Mesenchymal stem cell (in vitro differentiated cells and primary cell): ENCODE measurements around the gene CA7.
A peak's percentile ranks its signal among the peaks of the same experiment; 100 is the strongest.

Experiments used
- DNase-seq: peaks from one replicate; pipeline ENCODE4 v3.0.0-alpha.2; 2013
- H2AFZ ChIP-seq: one replicate; pipeline ENCODE4 v1.6.1; 2013; ENCODE audit warnings: low read depth, mild to moderate bottlenecking, control low read depth, inconsistent platforms, low read length, moderate library complexity
- H2AK5ac ChIP-seq: 2 replicates; pipeline ENCODE4 v1.6.1; 2013; ENCODE audit warnings: low read length, moderate library complexity, mild to moderate bottlenecking, inconsistent platforms; ENCODE audit not compliant: severe bottlenecking
- H2BK120ac ChIP-seq: one replicate; pipeline ENCODE4 v1.6.1; 2013; ENCODE audit warnings: low read depth, mild to moderate bottlenecking, inconsistent platforms, low read length, moderate library complexity
- H2BK12ac ChIP-seq, 2 experiments: one replicate each; pipeline ENCODE4 v1.6.1; 2013; ENCODE audit warnings: inconsistent platforms in 2 of 2, low read length in 2 of 2, mild to moderate bottlenecking in 2 of 2, moderate library complexity in 2 of 2, control low read depth in 1 of 2
- H2BK15ac ChIP-seq: one replicate; pipeline ENCODE4 v1.6.1; 2013; ENCODE audit warnings: mild to moderate bottlenecking, low read depth, inconsistent platforms; ENCODE audit not compliant: poor library complexity, severe bottlenecking
- H2BK5ac ChIP-seq: 2 replicates; pipeline ENCODE4 v1.6.1; 2013; ENCODE audit warnings: low read depth, mild to moderate bottlenecking, low read length, control low read depth, inconsistent platforms; ENCODE audit not compliant: poor library complexity, severe bottlenecking
- H3K14ac ChIP-seq, 2 experiments: one replicate each; pipeline ENCODE4 v1.6.1; 2013; ENCODE audit warnings: inconsistent platforms in 2 of 2, low read length in 2 of 2, control low read depth in 1 of 2, mild to moderate bottlenecking in 1 of 2, moderate library complexity in 1 of 2
- H3K18ac ChIP-seq, 2 experiments: one replicate each; pipeline ENCODE4 v1.6.1; 2013; ENCODE audit warnings: inconsistent platforms in 2 of 2, low read length in 2 of 2, control low read depth in 1 of 2, low read depth in 1 of 2, mild to moderate bottlenecking in 1 of 2
- H3K23ac ChIP-seq, 2 experiments: one replicate each; pipeline ENCODE4 v1.6.1; 2013; ENCODE audit warnings: inconsistent platforms in 2 of 2, low read length in 2 of 2, mild to moderate bottlenecking in 2 of 2, moderate library complexity in 2 of 2, control low read depth in 1 of 2
- H3K27ac ChIP-seq: 2 replicates; pipeline ENCODE4 v1.5.1; 2013; ENCODE audit warnings: mild to moderate bottlenecking, moderate library complexity, low read length, control low read depth, inconsistent platforms; ENCODE audit not compliant: poor library complexity, severe bottlenecking
- H3K27me3 ChIP-seq, 2 experiments: 2 replicates each; pipeline versions ENCODE4 v1.6.1 to v1.7.0; 2013; ENCODE audit warnings: low read length in 2 of 2, mild to moderate bottlenecking in 2 of 2, moderate library complexity in 2 of 2, control low read depth in 1 of 2, inconsistent platforms in 1 of 2; ENCODE audit not compliant: control insufficient read depth in 1 of 2, insufficient read depth in 1 of 2
- H3K36me3 ChIP-seq, 2 experiments: 2 replicates each; pipeline versions ENCODE4 v1.6.1 to v1.7.0; 2013; ENCODE audit warnings: low read length in 2 of 2, control low read depth in 1 of 2, inconsistent platforms in 1 of 2, low read depth in 1 of 2, mild to moderate bottlenecking in 1 of 2; ENCODE audit not compliant: insufficient read depth in 2 of 2, control insufficient read depth in 1 of 2
- H3K4ac ChIP-seq, 2 experiments: one replicate each; pipeline ENCODE4 v1.6.1; 2013; ENCODE audit warnings: inconsistent platforms in 2 of 2, low read length in 2 of 2, mild to moderate bottlenecking in 2 of 2, moderate library complexity in 2 of 2, control low read depth in 1 of 2, low read depth in 1 of 2
- H3K4me1 ChIP-seq: 2 replicates; pipeline ENCODE4 v1.6.1; 2013; ENCODE audit warnings: low read depth, low read length, control low read depth; ENCODE audit not compliant: control insufficient read depth, insufficient read depth
- H3K4me2 ChIP-seq: 2 replicates; pipeline ENCODE4 v1.6.1; 2013; ENCODE audit warnings: low read length, mild to moderate bottlenecking, inconsistent platforms; ENCODE audit not compliant: poor library complexity, severe bottlenecking
- H3K4me3 ChIP-seq, 2 experiments: 2 replicates each; pipeline versions ENCODE4 v1.5.1 to v1.7.0; 2013; ENCODE audit warnings: low read length in 2 of 2, mild to moderate bottlenecking in 2 of 2, control low read depth in 1 of 2, low read depth in 1 of 2; ENCODE audit not compliant: insufficient read depth in 1 of 2
- H3K79me1 ChIP-seq: replicated peaks from 2 replicates; pipeline ENCODE4 v1.6.1; 2013; ENCODE audit warnings: mild to moderate bottlenecking, control low read depth, low read length, inconsistent platforms; ENCODE audit not compliant: poor library complexity, severe bottlenecking
- H3K9ac ChIP-seq: 2 replicates; pipeline ENCODE4 v1.7.0; 2013; ENCODE audit warnings: mild to moderate bottlenecking, low read length, moderate library complexity
- H3K9me3 ChIP-seq: 2 replicates; pipeline ENCODE4 v1.7.0; 2013; ENCODE audit warnings: mild to moderate bottlenecking, low read length; ENCODE audit not compliant: control insufficient read depth
- H4K8ac ChIP-seq: one replicate; pipeline ENCODE4 v1.6.1; 2013; ENCODE audit warnings: inconsistent platforms, mild to moderate bottlenecking, low read length, moderate library complexity
- H4K91ac ChIP-seq: one replicate; pipeline ENCODE4 v1.6.1; 2013; ENCODE audit warnings: mild to moderate bottlenecking, low read length, inconsistent platforms
- WGBS: methylation state at CpG from one replicate; pipeline ENCODE4 v1.1.7; 2013; ENCODE audit warnings: mixed read lengths; 5-methylcytosine and 5-hydroxymethylcytosine counted together

The CA7 gene

GRCh38 chr16:66891360-66891759 lies 47.1 kb downstream of the CA7 start:
- H3K27me3 ChIP-seq, result no peaks in the 10 kb centered on the region
- no peak for DNase-seq
- H2BK12ac ChIP-seq, result no peak overlapping the region
- peaks cover 10 to 19% of the 10 kb centered on the region in 2 experiments for H3K36me3 ChIP-seq
- no peak overlapping the region for H3K4me2 ChIP-seq
- H3K23ac ChIP-seq, result no peak overlapping the region
- H3K27ac ChIP-seq, result no peak overlapping the region
- H4K91ac ChIP-seq, result no peak overlapping the region
- H4K8ac ChIP-seq, result no peak overlapping the region
- no peak overlapping the region for H3K4me3 ChIP-seq
- no peak overlapping the region for H3K9ac ChIP-seq
- H2BK15ac ChIP-seq, result no peak overlapping the region
- H2AFZ ChIP-seq, result no peak overlapping the region
- 100% methylated on average over 4 of the region's 4 CpGs for WGBS
- H3K14ac ChIP-seq, result no peak overlapping the region
- H3K18ac ChIP-seq, result no peak overlapping the region
- H3K4me1 ChIP-seq, result peaks cover 7% of the 10 kb centered on the region
- H3K4ac ChIP-seq, result no peak overlapping the region
- H3K9me3 ChIP-seq, result no peaks in the 10 kb centered on the region
- no peak overlapping the region for H2BK5ac ChIP-seq
- no peak overlapping the region for H2AK5ac ChIP-seq
- H2BK120ac ChIP-seq, result no peak overlapping the region
- peaks cover 21% of the 10 kb centered on the region for H3K79me1 ChIP-seq

DNA sequence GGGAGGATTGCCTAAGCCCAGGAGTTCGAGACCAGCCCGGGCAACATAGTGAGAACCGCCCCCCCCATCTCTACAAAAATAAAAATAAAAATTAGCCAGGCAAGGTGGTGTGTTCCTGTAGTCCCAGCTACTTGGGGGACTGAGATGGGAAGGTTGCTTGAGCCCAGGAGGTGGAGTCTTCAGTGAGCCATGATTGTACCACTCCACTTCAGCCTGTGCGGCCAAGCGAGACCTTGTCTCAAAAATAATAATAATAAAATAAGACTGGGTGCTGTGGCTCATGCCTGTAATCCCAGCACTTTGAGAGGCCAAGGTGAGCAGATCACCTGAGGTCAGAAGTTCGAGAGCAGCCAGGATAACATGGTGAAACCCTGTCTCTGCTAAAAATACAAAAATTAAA lies 47.6 kb downstream of the CA7 start:
- H3K27me3 ChIP-seq, result no peaks in the 10 kb centered on the region
- no peak overlapping the region for H2BK120ac ChIP-seq
- no peak overlapping the region for H3K4ac ChIP-seq
- no peak overlapping the region for H2BK5ac ChIP-seq
- no peak overlapping the region for H3K27ac ChIP-seq
- no peak overlapping the region for H4K8ac ChIP-seq
- H2BK15ac ChIP-seq, result no peak overlapping the region
- no peak overlapping the region for H3K18ac ChIP-seq
- H3K9me3 ChIP-seq, result no peaks in the 10 kb centered on the region
- no peak overlapping the region for H2AFZ ChIP-seq
- H4K91ac ChIP-seq, result no peak overlapping the region
- no peak overlapping the region for H3K4me3 ChIP-seq
- peaks cover 17% of the 10 kb centered on the region for H3K79me1 ChIP-seq
- WGBS, result 83% methylated on average over 1 of the region's 6 CpGs
- DNase-seq, result no peak
- no peak overlapping the region for H3K23ac ChIP-seq
- no peak overlapping the region for H3K14ac ChIP-seq
- H3K36me3 ChIP-seq, result peaks cover 10 to 15% of the 10 kb centered on the region in 2 experiments
- no peak overlapping the region for H2AK5ac ChIP-seq
- no peak overlapping the region for H2BK12ac ChIP-seq
- no peak overlapping the region for H3K9ac ChIP-seq
- peaks cover 7% of the 10 kb centered on the region for H3K4me1 ChIP-seq
- H3K4me2 ChIP-seq, result no peak overlapping the region

DNA sequence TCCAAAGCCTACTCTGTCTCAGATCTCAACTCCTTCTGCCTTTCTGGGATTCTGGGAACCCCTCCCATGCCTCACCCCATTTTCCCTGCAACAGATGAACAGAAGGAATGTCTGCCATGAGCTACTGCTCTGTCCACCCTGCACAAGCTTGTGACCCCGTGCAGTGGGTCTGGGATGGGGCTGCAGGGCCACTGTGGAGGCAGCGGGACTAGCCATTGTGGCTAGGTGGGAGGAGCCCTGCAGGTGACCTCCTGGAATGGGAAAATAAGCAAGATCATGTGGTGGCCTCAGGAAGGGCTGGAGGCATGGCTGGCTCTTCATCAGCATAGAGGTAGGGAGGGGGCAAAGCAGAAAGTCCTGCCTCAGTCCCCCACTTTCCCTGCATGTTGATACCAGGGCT lies 49.8 kb downstream of the CA7 start:
- Histone ChIP-seq H2AFZ (no peak overlapping the region), H2BK120ac (no peak overlapping the region), H3K4me1 (peaks cover 11% of the 10 kb centered on the region), H3K4me3 (no peak overlapping the region), H2AK5ac (no peak overlapping the region), H3K36me3 (peaks cover 3 to 10% of the 10 kb centered on the region in 2 experiments), H3K14ac (no peak overlapping the region), H2BK5ac (no peak overlapping the region), H3K9ac (no peak overlapping the region), H3K9me3 (no peaks in the 10 kb centered on the region), H3K23ac (no peak overlapping the region), H3K27me3 (no peaks in the 10 kb centered on the region), H4K91ac (no peak overlapping the region), H3K4me2 (no peak overlapping the region), H3K27ac (no peak overlapping the region), H2BK15ac (no peak overlapping the region), H4K8ac (no peak overlapping the region), H2BK12ac (no peak overlapping the region), H3K79me1 (peaks cover 8% of the 10 kb centered on the region), H3K18ac (no peak overlapping the region), H3K4ac (no peak overlapping the region)
- no peak for DNase-seq
- 87% methylated on average over 2 of the region's 2 CpGs for WGBS

DNA sequence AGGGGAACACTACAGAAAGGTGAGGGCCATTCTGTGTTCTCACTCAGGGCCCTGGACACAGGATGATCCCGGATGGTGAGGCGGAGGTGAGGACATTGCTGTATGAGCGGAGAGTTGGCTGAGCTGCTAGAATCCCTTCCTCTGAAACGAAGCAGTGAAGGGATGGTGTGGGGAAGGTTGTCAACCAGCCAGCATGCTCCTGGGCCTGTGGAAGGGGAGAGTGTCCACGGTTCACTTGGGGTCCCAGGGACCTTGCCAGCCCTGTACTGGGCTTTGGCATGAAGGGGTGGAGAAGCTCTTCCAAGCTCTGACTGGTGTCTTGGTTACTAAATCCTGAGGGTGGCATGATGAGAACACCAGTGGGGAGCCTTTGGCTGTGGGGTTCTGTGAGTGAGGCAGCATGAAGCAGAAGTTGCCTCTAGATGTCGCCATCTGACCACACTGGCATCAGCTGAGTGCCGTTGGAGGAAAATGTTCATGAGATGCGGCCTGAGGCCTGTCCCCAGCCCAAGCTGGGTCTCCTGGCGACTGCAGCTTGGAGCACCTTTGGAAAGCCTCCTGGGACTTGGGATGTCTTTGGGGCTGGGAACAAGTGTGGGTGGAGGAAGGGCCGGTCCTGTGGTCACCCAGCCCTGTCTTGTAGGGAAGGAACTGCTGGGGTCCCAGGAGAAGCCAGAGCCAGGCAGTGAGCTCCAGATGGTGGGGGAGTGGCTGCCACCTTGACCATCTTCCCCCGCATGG lies 50.9 kb downstream of the CA7 start:
- Histone ChIP-seq H4K8ac (peak overlapping the region; percentile 67), H3K9ac (peak overlapping the region; percentile 23), H3K14ac (no peak overlapping the region), H3K23ac (no peak overlapping the region), H3K79me1 (peaks cover 6% of the 10 kb centered on the region), H3K27me3 (no peaks in the 10 kb centered on the region), H3K18ac (no peak overlapping the region), H3K4me2 (no peak overlapping the region), H3K9me3 (no peaks in the 10 kb centered on the region), H3K27ac (no peak overlapping the region), H3K4me1 (peaks cover 18% of the 10 kb centered on the region), H2AFZ (no peak overlapping the region), H3K4ac (no peak overlapping the region), H2BK5ac (no peak overlapping the region), H2AK5ac (no peak overlapping the region), H3K4me3 (no peak overlapping the region), H3K36me3 (peaks cover 3 to 8% of the 10 kb centered on the region in 2 experiments), H2BK15ac (peak overlapping the region; percentile 57), H2BK12ac (peak overlapping the region; percentile 38 to 97), H4K91ac (peak overlapping the region; percentile 76), H2BK120ac (peak overlapping the region; percentile 38)
- 47% methylated on average over 11 of the region's 11 CpGs for WGBS
- peak; percentile 83 for DNase-seq
